ENCODE results near the gene ITGB7. TPM values are rescaled to one million over a fixed set of nuclear protein-coding genes. Genes with fewer than 3 reads are reported as not detected.
A peak's percentile ranks its signal among the peaks of the same experiment; 100 is the strongest.
"Not testable (repeated sequence)": the region's sequence is repeated elsewhere in the genome, so short reads cannot be mapped to it uniquely, and the experiment has no call there.

The ITGB7 gene
- total RNA-seq, 1 donor: 1.1 TPM

DNA sequence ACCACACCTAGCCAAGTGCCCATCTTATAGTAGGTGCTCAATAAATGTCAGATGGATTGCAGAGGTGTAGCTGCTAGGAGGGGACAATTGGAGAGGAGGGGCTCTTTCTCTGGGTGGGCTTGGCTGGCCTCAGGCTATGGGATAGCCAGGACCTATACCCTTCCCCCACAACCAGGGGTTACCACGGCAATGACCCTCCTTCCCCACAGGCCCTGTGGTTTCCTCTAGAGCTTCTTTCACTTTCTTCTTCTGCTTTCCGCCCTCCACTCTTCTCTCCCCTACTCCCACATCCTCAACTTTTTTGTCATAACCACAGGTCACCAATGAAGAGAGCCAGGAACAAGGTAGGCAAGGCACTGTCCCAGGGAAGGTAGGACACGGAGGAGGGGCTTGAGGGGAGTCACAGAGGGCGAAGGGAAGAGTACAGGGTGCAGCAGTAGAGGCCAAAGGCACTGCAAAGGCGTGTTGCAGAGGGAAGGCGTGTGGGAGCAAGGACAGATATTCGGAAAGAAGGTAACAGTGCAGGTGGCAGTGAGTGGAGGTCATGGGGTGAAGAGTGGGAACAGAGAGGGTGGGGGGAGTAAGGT lies 1.9 kb upstream of the ITGB7 start:
- no peak overlapping the region for H3K27ac ChIP-seq (ENCODE audit: low read depth, low read length)
- H3K36me3 ChIP-seq (ENCODE audit: insufficient read depth, low read length): peaks cover 42% of the 10 kb centered on the region
- peak; percentile 74 for DNase-seq (ENCODE audit: insufficient read length, low spot score, missing footprints)
- H3K79me2 ChIP-seq (ENCODE audit: insufficient read depth, low read length): peaks cover 3% of the 10 kb centered on the region
- no peaks in the 10 kb centered on the region for H3K27me3 ChIP-seq (ENCODE audit: insufficient read depth, low read length)
- no peaks in the 10 kb centered on the region for H4K20me1 ChIP-seq (ENCODE audit: insufficient read depth, low read length)
- H3K9me3 ChIP-seq (ENCODE audit: low read depth, low read length): no peaks in the 10 kb centered on the region
- H2AFZ ChIP-seq (ENCODE audit: low read length): no peak overlapping the region
- no peak for TF ChIP-seq CTCF (IDR thresholded peaks at IDR 0.05; ENCODE audit: extremely low read depth, low read depth, low read length)
- H3K4me2 ChIP-seq (ENCODE audit: insufficient read depth, low read length): no peak overlapping the region
- H3K4me3 ChIP-seq (ENCODE audit: insufficient read depth, low read length): no peak overlapping the region
- peaks cover 23% of the 10 kb centered on the region for H3K4me1 ChIP-seq (ENCODE audit: insufficient read depth, low read length)

DNA sequence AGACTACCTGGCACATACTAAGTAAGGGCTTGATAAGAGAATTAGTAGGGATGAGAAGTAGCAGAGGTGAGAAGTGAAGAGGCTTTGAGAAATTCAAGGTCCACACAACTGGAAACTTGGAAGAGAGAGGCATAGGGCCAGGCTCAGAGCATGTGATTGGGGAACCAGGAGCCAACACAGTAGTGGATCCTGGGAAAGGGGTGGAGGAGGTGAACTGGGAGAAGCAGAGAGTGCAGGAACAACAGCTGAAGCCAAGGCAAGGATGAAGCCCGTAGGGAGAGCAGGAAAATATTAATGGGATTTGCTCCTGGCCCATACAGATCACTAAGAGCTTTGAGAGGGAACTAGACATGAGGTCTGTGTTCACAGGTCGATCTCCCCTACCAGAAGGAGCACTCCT lies 1.4 kb upstream of the ITGB7 start:
- Histone ChIP-seq H3K4me1 (ENCODE audit: insufficient read depth, low read length) (peaks cover 23% of the 10 kb centered on the region), H3K27ac (ENCODE audit: low read depth, low read length) (no peak overlapping the region), H4K20me1 (ENCODE audit: insufficient read depth, low read length) (no peaks in the 10 kb centered on the region), H3K9me3 (ENCODE audit: low read depth, low read length) (no peaks in the 10 kb centered on the region), H2AFZ (ENCODE audit: low read length) (no peak overlapping the region), H3K79me2 (ENCODE audit: insufficient read depth, low read length) (no peaks in the 10 kb centered on the region), H3K36me3 (ENCODE audit: insufficient read depth, low read length) (peaks cover 37% of the 10 kb centered on the region), H3K4me2 (ENCODE audit: insufficient read depth, low read length) (no peak overlapping the region), H3K4me3 (ENCODE audit: insufficient read depth, low read length) (no peak overlapping the region), H3K27me3 (ENCODE audit: insufficient read depth, low read length) (no peaks in the 10 kb centered on the region)
- TF ChIP-seq CTCF (IDR thresholded peaks at IDR 0.05; ENCODE audit: extremely low read depth, low read depth, low read length): no peak
- peak; percentile 59 for DNase-seq (ENCODE audit: insufficient read length, low spot score, missing footprints)

DNA sequence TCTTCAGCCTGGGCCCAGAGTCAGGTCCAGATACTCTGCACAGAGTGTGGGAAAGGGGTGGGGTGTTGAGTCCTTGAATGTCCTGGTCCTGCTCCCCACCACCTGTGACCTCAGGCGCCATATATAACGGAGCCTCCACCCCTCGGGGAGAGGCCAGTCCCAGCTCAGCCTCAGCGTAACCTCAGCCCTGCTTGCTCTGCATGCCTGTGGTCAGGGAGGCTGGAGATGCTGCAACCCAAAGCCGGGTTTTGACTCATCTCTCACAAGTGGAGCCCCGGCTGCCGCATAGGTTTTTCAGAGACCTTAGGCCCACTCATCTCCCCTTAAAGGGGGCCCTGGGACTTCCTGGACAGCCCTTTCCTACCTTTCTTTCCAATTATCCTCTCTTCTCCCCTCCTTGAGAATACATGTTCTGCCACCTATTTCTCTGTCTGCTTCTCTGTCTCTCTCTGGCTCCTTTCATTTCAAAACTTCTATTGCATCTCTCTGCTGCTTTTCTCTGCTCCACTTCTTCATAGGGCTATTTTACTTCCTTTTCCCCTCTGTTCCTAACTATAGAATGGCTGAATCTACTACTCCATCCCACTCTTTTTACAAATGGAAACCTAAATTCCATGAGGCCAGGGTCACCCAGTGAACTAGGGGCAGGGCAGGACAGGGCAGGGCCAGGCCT lies 1.2 kb downstream of the ITGB7 start:
- Histone ChIP-seq H3K4me2 (ENCODE audit: insufficient read depth, low read length) (peak overlapping the region; percentile 49), H3K79me2 (ENCODE audit: insufficient read depth, low read length) (no peaks in the 10 kb centered on the region), H2AFZ (ENCODE audit: low read length) (peak overlapping the region; percentile 42), H3K9me3 (ENCODE audit: low read depth, low read length) (no peaks in the 10 kb centered on the region), H3K4me1 (ENCODE audit: insufficient read depth, low read length) (peaks cover 23% of the 10 kb centered on the region), H3K36me3 (ENCODE audit: insufficient read depth, low read length) (peaks cover 12% of the 10 kb centered on the region), H3K27ac (ENCODE audit: low read depth, low read length) (peak overlapping the region; percentile 67), H4K20me1 (ENCODE audit: insufficient read depth, low read length) (no peaks in the 10 kb centered on the region), H3K27me3 (ENCODE audit: insufficient read depth, low read length) (no peaks in the 10 kb centered on the region), H3K4me3 (ENCODE audit: insufficient read depth, low read length) (no peak overlapping the region)
- peak; percentile 99 for DNase-seq (ENCODE audit: insufficient read length, low spot score, missing footprints)
- no peak for TF ChIP-seq CTCF (IDR thresholded peaks at IDR 0.05; ENCODE audit: extremely low read depth, low read depth, low read length)

DNA sequence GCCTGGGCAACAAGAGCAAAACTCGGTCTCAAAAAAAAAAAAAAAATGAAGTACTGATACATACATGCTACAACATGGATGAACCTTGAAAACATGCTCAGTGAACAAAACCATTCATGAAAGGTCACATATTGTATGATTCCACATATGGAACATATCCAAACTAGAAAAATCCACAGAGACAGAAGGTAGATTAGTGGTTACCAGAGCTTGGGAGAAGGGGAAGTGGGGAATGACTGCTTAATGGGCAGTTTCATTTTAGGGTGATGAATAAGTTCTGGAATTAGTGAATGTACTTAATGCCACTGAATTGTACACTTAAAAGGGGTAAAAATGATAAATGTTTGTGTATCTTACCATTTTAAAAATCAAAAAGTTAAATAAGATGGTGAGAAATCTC lies 2.7 kb downstream of the ITGB7 start:
- Histone ChIP-seq H3K27ac (ENCODE audit: low read depth, low read length) (no peak overlapping the region), H3K4me2 (ENCODE audit: insufficient read depth, low read length) (no peak overlapping the region)
- TF ChIP-seq CTCF (IDR thresholded peaks at IDR 0.05; ENCODE audit: extremely low read depth, low read depth, low read length): no peak

DNA sequence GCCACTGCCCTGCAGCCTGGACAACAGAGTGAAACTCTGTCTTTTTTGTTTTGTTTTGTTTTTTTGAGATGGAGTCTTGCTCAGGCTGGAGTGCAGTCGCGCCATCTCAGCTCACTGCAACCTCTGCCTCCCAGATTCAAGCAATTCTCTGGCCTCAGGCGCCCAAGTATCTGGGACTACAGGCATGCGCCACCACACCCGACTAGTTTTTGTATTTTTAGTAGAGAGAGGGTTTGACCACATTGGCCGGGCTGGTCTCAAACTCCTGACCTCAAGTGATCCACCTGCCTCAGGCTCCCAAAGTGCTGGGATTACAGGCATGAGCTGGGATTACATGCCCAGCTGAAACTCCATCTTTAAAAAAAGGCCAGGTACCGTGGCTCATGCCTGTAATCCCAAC lies 4.7 kb downstream of the ITGB7 start:
- not testable (repeated sequence) for H4K20me1 ChIP-seq (ENCODE audit: insufficient read depth, low read length); H3K4me2 ChIP-seq (ENCODE audit: insufficient read depth, low read length); H3K27ac ChIP-seq (ENCODE audit: low read depth, low read length); H3K36me3 ChIP-seq (ENCODE audit: insufficient read depth, low read length); DNase-seq (ENCODE audit: insufficient read length, low spot score, missing footprints); H3K4me3 ChIP-seq (ENCODE audit: insufficient read depth, low read length); H3K9me3 ChIP-seq (ENCODE audit: low read depth, low read length); H3K27me3 ChIP-seq (ENCODE audit: insufficient read depth, low read length); H2AFZ ChIP-seq (ENCODE audit: low read length); H3K79me2 ChIP-seq (ENCODE audit: insufficient read depth, low read length)
- H3K4me1 ChIP-seq (ENCODE audit: insufficient read depth, low read length): peaks cover 25% of the 10 kb centered on the region

More for the DNA sequence above, 2.7 kb downstream of the ITGB7 start:
- Histone ChIP-seq H3K4me3 (ENCODE audit: insufficient read depth, low read length) (no peak overlapping the region), H2AFZ (ENCODE audit: low read length) (no peak overlapping the region), H3K36me3 (ENCODE audit: insufficient read depth, low read length) (no peaks in the 10 kb centered on the region), H4K20me1 (ENCODE audit: insufficient read depth, low read length) (no peaks in the 10 kb centered on the region), H3K27me3 (ENCODE audit: insufficient read depth, low read length) (no peaks in the 10 kb centered on the region), H3K9me3 (ENCODE audit: low read depth, low read length) (no peaks in the 10 kb centered on the region), H3K79me2 (ENCODE audit: insufficient read depth, low read length) (no peaks in the 10 kb centered on the region), H3K4me1 (ENCODE audit: insufficient read depth, low read length) (peaks cover 25% of the 10 kb centered on the region)
- DNase-seq (ENCODE audit: insufficient read length, low spot score, missing footprints): no peak

Measured in osteoblast (primary cell).